Caki2 (cell line): ENCODE data around the gene SIM1. TPM values are rescaled to one million over a fixed set of nuclear protein-coding genes. Genes with fewer than 3 reads are reported as not detected.

Experiments
- DNase-seq: peaks from one replicate; pipeline ENCODE4 v3.0.0-alpha.2; 2015; ENCODE audit warnings: low read depth
- in situ Hi-C: cut with HindIII; loops from 2 replicates; pipeline ENCODE4 v1.10.0; 2016; ENCODE audit warnings: low sequenced_read_pairs, low pct_unique_long_range_greater_than_20kb, mixed read lengths
- total RNA-seq: library from RNA; depleted of rRNA; stranded (reverse); fragments of >200 nt; shearing (Covaris generic); gene quantifications from 2 replicates; pipeline ENCODE4 v1.2.3, GENCODE V29; 2014; ENCODE audit warnings: low replicate concordance

SIM1 gene
- total RNA-seq, 1 experiment from 2014 or later = 0.34 TPM

- DNase-seq = peak; percentile 16
- in situ Hi-C loops = no loop called here
Measured at GRCh38 chr6:100475554-100476320, 11.0 kb upstream of the SIM1 start.

- no peak for DNase-seq
- in situ Hi-C loops = no loop called here
Measured at GRCh38 chr6:100473182-100473581, 8.5 kb upstream of the SIM1 start.

GRCh38 chr6:100472674-100473073, 8.0 kb upstream of the SIM1 start:
- DNase-seq = peak; percentile 89
- in situ Hi-C loops = no loop called here

- no peak for DNase-seq
- in situ Hi-C loops = no loop called here
Measured at GRCh38 chr6:100470422-100471120, 5.8 kb upstream of the SIM1 start.

GRCh38 chr6:100469101-100469859, 4.6 kb upstream of the SIM1 start:
- in situ Hi-C loops = no loop called here
- no peak for DNase-seq

- in situ Hi-C loops = no loop called here
- no peak for DNase-seq
Measured at GRCh38 chr6:100468016-100468622, 3.4 kb upstream of the SIM1 start.

GRCh38 chr6:100467129-100468015, 2.7 kb upstream of the SIM1 start:
- in situ Hi-C loops = no loop called here
- no peak for DNase-seq

- in situ Hi-C loops = no loop called here
- no peak for DNase-seq
Measured at GRCh38 chr6:100466410-100467128, 1.8 kb upstream of the SIM1 start.

- in situ Hi-C loops = no loop called here
- no peak for DNase-seq
Measured at GRCh38 chr6:100465701-100466409, 1.1 kb upstream of the SIM1 start.

- in situ Hi-C loops = no loop called here
- peak; percentile 26 for DNase-seq
Measured at GRCh38 chr6:100464162-100464851, 414 bp downstream of the SIM1 start.

GRCh38 chr6:100463630-100464161, 1.0 kb downstream of the SIM1 start:
- in situ Hi-C loops = no loop called here

GRCh38 chr6:100462706-100463629, 1.8 kb downstream of the SIM1 start:
- in situ Hi-C loops = no loop called here
- DNase-seq = peak; percentile 10

More at GRCh38 chr6:100463630-100464161, 1.0 kb downstream of the SIM1 start:
- peak; percentile 10 for DNase-seq

- in situ Hi-C loops = no loop called here
- no peak for DNase-seq
Measured at GRCh38 chr6:100461917-100462705, 2.6 kb downstream of the SIM1 start.

GRCh38 chr6:100461278-100461916, 3.3 kb downstream of the SIM1 start:
- DNase-seq = peak; percentile 44
- in situ Hi-C loops = no loop called here
